ENCODE results near the gene BRD9. TPM values are rescaled to one million over a fixed set of nuclear protein-coding genes. Genes with fewer than 3 reads are reported as not detected.
A peak's percentile ranks its signal among the peaks of the same experiment; 100 is the strongest.

BRD9 gene
- total RNA-seq, 1 donor from 2014 or later = 22.4 TPM

GRCh38 chr5:868428-869135, 24.0 kb downstream of the BRD9 start:
- Histone ChIP-seq H3K9me3 (ENCODE audit: control insufficient read depth in 3 of 3, low read length in 3 of 3) (no peaks in the 10 kb centered on the region), H3K4me1 (ENCODE audit: control insufficient read depth in 3 of 3, insufficient read depth in 3 of 3, low read length in 3 of 3) (no peaks in the 10 kb centered on the region), H3K36me3 (ENCODE audit: control insufficient read depth in 3 of 3, insufficient read depth in 3 of 3, low read length in 3 of 3) (peaks cover 57 to 91% (median 75%) of the 10 kb centered on the region in 3 donors), H3K27me3 (ENCODE audit: control insufficient read depth in 3 of 3, insufficient read depth in 3 of 3, low read length in 3 of 3) (no peaks in the 10 kb centered on the region), H3K9ac (ENCODE audit: low read depth in 1 of 3, low read length in 3 of 3) (no peak overlapping the region), H3K4me3 (ENCODE audit: low read length in 3 of 3) (no peak overlapping the region), H3K27ac (ENCODE audit: low read depth, low read length) (no peak overlapping the region)

GRCh38 chr5:867300-867870, 25.2 kb downstream of the BRD9 start:
- Histone ChIP-seq H3K27ac (ENCODE audit: low read depth, low read length) (no peak overlapping the region), H3K27me3 (ENCODE audit: control insufficient read depth in 3 of 3, insufficient read depth in 3 of 3, low read length in 3 of 3) (no peaks in the 10 kb centered on the region), H3K4me3 (ENCODE audit: low read length in 3 of 3) (no peak overlapping the region), H3K9ac (ENCODE audit: low read depth in 1 of 3, low read length in 3 of 3) (no peak overlapping the region), H3K36me3 (ENCODE audit: control insufficient read depth in 3 of 3, insufficient read depth in 3 of 3, low read length in 3 of 3) (peaks cover 64 to 93% (median 78%) of the 10 kb centered on the region in 3 donors), H3K4me1 (ENCODE audit: control insufficient read depth in 3 of 3, insufficient read depth in 3 of 3, low read length in 3 of 3) (peaks cover 7 to 11% (median 11%) of the 10 kb centered on the region in 3 donors), H3K9me3 (ENCODE audit: control insufficient read depth in 3 of 3, low read length in 3 of 3) (no peaks in the 10 kb centered on the region)

- Histone ChIP-seq H3K36me3 (ENCODE audit: control insufficient read depth in 3 of 3, insufficient read depth in 3 of 3, low read length in 3 of 3) (peaks cover 54 to 77% (median 65%) of the 10 kb centered on the region in 3 donors), H3K27me3 (ENCODE audit: control insufficient read depth in 3 of 3, insufficient read depth in 3 of 3, low read length in 3 of 3) (no peaks in the 10 kb centered on the region), H3K4me3 (ENCODE audit: low read length in 3 of 3) (no peak overlapping the region), H3K9me3 (ENCODE audit: control insufficient read depth in 3 of 3, low read length in 3 of 3) (no peaks in the 10 kb centered on the region), H3K4me1 (ENCODE audit: control insufficient read depth in 3 of 3, insufficient read depth in 3 of 3, low read length in 3 of 3) (peaks cover 7 to 12% (median 11%) of the 10 kb centered on the region in 3 donors), H3K27ac (ENCODE audit: low read depth, low read length) (no peak overlapping the region), H3K9ac (ENCODE audit: low read depth in 1 of 3, low read length in 3 of 3) (no peak overlapping the region)
Measured at GRCh38 chr5:865771-866170, 26.8 kb downstream of the BRD9 start.

- peaks cover 48 to 72% (median 62%) of the 10 kb centered on the region in 3 donors for H3K36me3 ChIP-seq (ENCODE audit: control insufficient read depth in 3 of 3, insufficient read depth in 3 of 3, low read length in 3 of 3)
- no peaks in the 10 kb centered on the region for H3K27me3 ChIP-seq (ENCODE audit: control insufficient read depth in 3 of 3, insufficient read depth in 3 of 3, low read length in 3 of 3)
- H3K9me3 ChIP-seq (ENCODE audit: control insufficient read depth in 3 of 3, low read length in 3 of 3) = no peaks in the 10 kb centered on the region
- no peak overlapping the region for H3K4me3 ChIP-seq (ENCODE audit: low read length in 3 of 3)
- H3K9ac ChIP-seq (ENCODE audit: low read depth in 1 of 3, low read length in 3 of 3) = no peak overlapping the region
- no peak overlapping the region for H3K27ac ChIP-seq (ENCODE audit: low read depth, low read length)
- H3K4me1 ChIP-seq (ENCODE audit: control insufficient read depth in 3 of 3, insufficient read depth in 3 of 3, low read length in 3 of 3) = peaks cover 7 to 12% (median 11%) of the 10 kb centered on the region in 3 donors
Measured at GRCh38 chr5:865168-865521, 27.5 kb downstream of the BRD9 start.

- no peak overlapping the region for H3K9ac ChIP-seq (ENCODE audit: low read depth in 1 of 3, low read length in 3 of 3)
- H3K27me3 ChIP-seq (ENCODE audit: control insufficient read depth in 3 of 3, insufficient read depth in 3 of 3, low read length in 3 of 3) = no peaks in the 10 kb centered on the region
- peaks cover 7 to 12% (median 11%) of the 10 kb centered on the region in 3 donors for H3K4me1 ChIP-seq (ENCODE audit: control insufficient read depth in 3 of 3, insufficient read depth in 3 of 3, low read length in 3 of 3)
- no peaks in the 10 kb centered on the region for H3K9me3 ChIP-seq (ENCODE audit: control insufficient read depth in 3 of 3, low read length in 3 of 3)
- H3K36me3 ChIP-seq (ENCODE audit: control insufficient read depth in 3 of 3, insufficient read depth in 3 of 3, low read length in 3 of 3) = peaks cover 43 to 66% (median 57%) of the 10 kb centered on the region in 3 donors
- H3K27ac ChIP-seq (ENCODE audit: low read depth, low read length) = no peak overlapping the region
- no peak overlapping the region for H3K4me3 ChIP-seq (ENCODE audit: low read length in 3 of 3)
Measured at GRCh38 chr5:864492-865167, 28.0 kb downstream of the BRD9 start.

- Histone ChIP-seq H3K27me3 (ENCODE audit: control insufficient read depth in 3 of 3, insufficient read depth in 3 of 3, low read length in 3 of 3) (no peaks in the 10 kb centered on the region), H3K36me3 (ENCODE audit: control insufficient read depth in 3 of 3, insufficient read depth in 3 of 3, low read length in 3 of 3) (peaks cover 36 to 53% (median 44%) of the 10 kb centered on the region in 3 donors), H3K27ac (ENCODE audit: low read depth, low read length) (no peak overlapping the region), H3K4me3 (ENCODE audit: low read length in 3 of 3) (no peak overlapping the region), H3K9ac (ENCODE audit: low read depth in 1 of 3, low read length in 3 of 3) (peak overlapping the region in 2 of 3 donors; percentile 20 to 45), H3K9me3 (ENCODE audit: control insufficient read depth in 3 of 3, low read length in 3 of 3) (no peaks in the 10 kb centered on the region), H3K4me1 (ENCODE audit: control insufficient read depth in 3 of 3, insufficient read depth in 3 of 3, low read length in 3 of 3) (peaks cover 7 to 12% (median 11%) of the 10 kb centered on the region in 3 donors)
Measured at GRCh38 chr5:863244-863805, 29.3 kb downstream of the BRD9 start.

- Histone ChIP-seq H3K9ac (ENCODE audit: low read depth in 1 of 3, low read length in 3 of 3) (peak overlapping the region in 2 of 3 donors; percentile 20 to 45), H3K4me3 (ENCODE audit: low read length in 3 of 3) (no peak overlapping the region), H3K9me3 (ENCODE audit: control insufficient read depth in 3 of 3, low read length in 3 of 3) (no peaks in the 10 kb centered on the region), H3K36me3 (ENCODE audit: control insufficient read depth in 3 of 3, insufficient read depth in 3 of 3, low read length in 3 of 3) (peaks cover 34 to 46% (median 43%) of the 10 kb centered on the region in 3 donors), H3K27ac (ENCODE audit: low read depth, low read length) (no peak overlapping the region), H3K27me3 (ENCODE audit: control insufficient read depth in 3 of 3, insufficient read depth in 3 of 3, low read length in 3 of 3) (no peaks in the 10 kb centered on the region), H3K4me1 (ENCODE audit: control insufficient read depth in 3 of 3, insufficient read depth in 3 of 3, low read length in 3 of 3) (peaks cover 7 to 12% (median 11%) of the 10 kb centered on the region in 3 donors)
Measured at GRCh38 chr5:862367-863243, 30.0 kb downstream of the BRD9 start.

- Histone ChIP-seq H3K9ac (ENCODE audit: low read depth in 1 of 3, low read length in 3 of 3) (peak overlapping the region in 1 of 3 donors; percentile 33), H3K4me3 (ENCODE audit: low read length in 3 of 3) (no peak overlapping the region), H3K27me3 (ENCODE audit: control insufficient read depth in 3 of 3, insufficient read depth in 3 of 3, low read length in 3 of 3) (peaks cover 0 to 3% (median 0%) of the 10 kb centered on the region in 3 donors), H3K27ac (ENCODE audit: low read depth, low read length) (no peak overlapping the region), H3K4me1 (ENCODE audit: control insufficient read depth in 3 of 3, insufficient read depth in 3 of 3, low read length in 3 of 3) (peaks cover 7 to 12% (median 11%) of the 10 kb centered on the region in 3 donors), H3K9me3 (ENCODE audit: control insufficient read depth in 3 of 3, low read length in 3 of 3) (no peaks in the 10 kb centered on the region), H3K36me3 (ENCODE audit: control insufficient read depth in 3 of 3, insufficient read depth in 3 of 3, low read length in 3 of 3) (peaks cover 34 to 43% (median 38%) of the 10 kb centered on the region in 3 donors)
Measured at GRCh38 chr5:861442-862366, 30.9 kb downstream of the BRD9 start.

All from skeletal muscle tissue (tissue), 4 donors.